CD4-positive, alpha-beta T cell (primary cell): ENCODE data around the gene MED12L. TPM values are rescaled to one million over a fixed set of nuclear protein-coding genes. Genes with fewer than 3 reads are reported as not detected.

Experiments
- ATAC-seq: fragments of 200-7000 bp; cut with Tn5 transposase; one replicate; pipeline ENCODE4 v1.10.0; 2022; ENCODE audit warnings: mild to moderate bottlenecking; ENCODE audit not compliant: poor library complexity
- CTCF ChIA-PET: fragments of 350-600 bp; sonication (Branson Sonifier 250); formaldehyde crosslinking; loops from one replicate; lab custom pipeline; 2021; ENCODE audit warnings: antibody characterized with exemption, inconsistent platforms; lab: Charles Lee
- POLR2A ChIA-PET: fragments of 350-600 bp; sonication (Branson Sonifier 250); formaldehyde crosslinking; loops from one replicate; lab custom pipeline; 2021; ENCODE audit warnings: antibody characterized with exemption, inconsistent platforms; lab: Charles Lee
- DNase-seq, 14 experiments: peaks; one replicate each; pipeline ENCODE4 v3.0.0-alpha.2; 2013 to 2020; ENCODE audit warnings: mixed read lengths in 2 of 14
- H3K27ac ChIP-seq, 2 donors: one replicate each; pipeline versions ENCODE4 v1.5.1 to v1.7.0; 2013; ENCODE audit warnings: low read length in 2 of 2, low read depth in 1 of 2, mild to moderate bottlenecking in 1 of 2
- H3K27me3 ChIP-seq, 2 experiments: 1 replicate in 1 of 2; 2 replicates in 1 of 2; pipeline versions ENCODE4 v1.6.1 to v1.7.0; 2013; ENCODE audit warnings: low read length in 2 of 2, control low read depth in 1 of 2, mild to moderate bottlenecking in 1 of 2, moderate library complexity in 1 of 2; ENCODE audit not compliant: insufficient read depth in 2 of 2, control insufficient read depth in 1 of 2
- H3K36me3 ChIP-seq: one replicate; pipeline ENCODE4 v1.6.1; 2013; ENCODE audit warnings: low read length, control low read depth; ENCODE audit not compliant: insufficient read depth
- H3K4me1 ChIP-seq: one replicate; pipeline ENCODE4 v1.6.1; 2013; ENCODE audit warnings: low read length, control low read depth; ENCODE audit not compliant: insufficient read depth
- H3K4me3 ChIP-seq: one replicate; pipeline ENCODE4 v1.5.1; 2013; ENCODE audit warnings: mild to moderate bottlenecking, low read length, moderate library complexity
- H3K9me3 ChIP-seq, 2 experiments: 1 replicate in 1 of 2; 2 replicates in 1 of 2; pipeline versions ENCODE4 v1.6.1 to v1.7.0; 2013; ENCODE audit warnings: low read length in 2 of 2, mild to moderate bottlenecking in 2 of 2, control low read depth in 1 of 2, moderate library complexity in 1 of 2; ENCODE audit not compliant: control insufficient read depth in 1 of 2, insufficient read depth in 1 of 2
- H3K27ac Mint-ChIP-seq: one replicate; pipeline ENCODE4 v1.8.0; 2020; ENCODE audit warnings: mixed read lengths
- H3K27me3 Mint-ChIP-seq: one replicate; pipeline ENCODE4 v1.8.0; 2021; ENCODE audit warnings: mixed read lengths
- H3K36me3 Mint-ChIP-seq: one replicate; pipeline ENCODE4 v1.8.0; 2021; ENCODE audit warnings: low read depth, mixed read lengths
- H3K4me1 Mint-ChIP-seq: one replicate; pipeline ENCODE4 v1.8.0; 2021; ENCODE audit warnings: low read depth, mixed read lengths
- H3K4me3 Mint-ChIP-seq: one replicate; pipeline ENCODE4 v1.8.0; 2020; ENCODE audit warnings: mild to moderate bottlenecking, mixed read lengths
- H3K9me3 Mint-ChIP-seq: one replicate; pipeline ENCODE4 v1.8.0; 2020; ENCODE audit warnings: mixed read lengths
- CTCF ChIP-seq: fragments of 200-600 bp; IDR thresholded peaks from one replicate; pipeline ENCODE4 v1.8.0; 2022; ENCODE audit warnings: antibody characterized with exemption, mild to moderate bottlenecking
- intact Hi-C, 2 experiments: fragments of 100-400 bp; cut with DNase I in 1 of 2; cut with micrococcal nuclease in 1 of 2; formaldehyde crosslinking; loops; one replicate each; pipeline versions ENCODE4 v1.15.1 to v1.9.0; 2023 to 2025; cut with DNase I, micrococcal nuclease
- total RNA-seq, 174 experiments: library from RNA in 2 of 174; stranded (reverse) in 2 of 174; gene quantifications; one replicate each; pipeline ENCODE4 v1.2.3 and lab custom pipeline; 2021 to 2026

MED12L gene
- total RNA-seq, 2 experiments from 2014 or later, result 0.39 to 0.49 TPM

GRCh38 chr3:151345859-151346258 lies 260.4 kb downstream of the MED12L start:
- Histone ChIP-seq H3K9me3 (no peaks in the 10 kb centered on the region), H3K4me1 (no peaks in the 10 kb centered on the region), H3K36me3 (no peaks in the 10 kb centered on the region), H3K27me3 (peaks cover 3 to 6% of the 10 kb centered on the region in 2 experiments), H3K27ac (no peak overlapping the region), H3K4me3 (no peak overlapping the region)
- no peak for TF ChIP-seq CTCF
- Mint-ChIP-seq H3K4me1 (peaks cover 14% of the 10 kb centered on the region), H3K36me3 (no peaks in the 10 kb centered on the region), H3K27me3 (peaks cover 40% of the 10 kb centered on the region), H3K27ac (no peak overlapping the region), H3K4me3 (no peak overlapping the region), H3K9me3 (peaks cover 2% of the 10 kb centered on the region)
- no peak for DNase-seq
- ChIA-PET POLR2A (no interaction called here), CTCF (no interaction called here)
- intact Hi-C loops, result no loop called here
- ATAC-seq, result no peak

DNA sequence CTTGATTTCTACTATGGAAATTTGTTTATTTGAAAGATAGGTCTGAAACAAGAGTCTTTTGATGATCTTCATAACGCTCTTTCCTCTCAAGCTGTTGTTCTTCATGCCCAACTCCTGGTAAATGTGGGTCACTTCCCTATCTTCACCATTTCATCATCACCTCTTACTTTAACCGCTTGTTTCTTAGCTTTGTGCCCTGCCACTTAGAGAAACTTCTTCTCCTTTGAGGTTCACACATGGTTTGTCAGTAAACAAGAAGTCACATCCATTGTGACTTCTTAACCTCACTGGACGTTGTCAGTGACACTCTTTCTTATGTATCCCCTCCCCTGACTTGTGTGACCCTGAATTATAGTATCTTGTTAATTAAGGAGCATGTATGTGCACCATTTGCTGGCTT lies 260.8 kb downstream of the MED12L start:
- no peak for TF ChIP-seq CTCF
- Mint-ChIP-seq H3K27me3 (peaks cover 40% of the 10 kb centered on the region), H3K27ac (no peak overlapping the region), H3K4me3 (no peak overlapping the region), H3K36me3 (no peaks in the 10 kb centered on the region), H3K4me1 (peaks cover 14% of the 10 kb centered on the region), H3K9me3 (peaks cover 2% of the 10 kb centered on the region)
- no peaks in the 10 kb centered on the region for H3K4me1 ChIP-seq
- DNase-seq, result peak in 3 of 14 experiments; percentile 23 to 32 (median 23)
- no peak overlapping the region for H3K4me3 ChIP-seq
- intact Hi-C loops, result no loop called here
- H3K36me3 ChIP-seq, result no peaks in the 10 kb centered on the region
- POLR2A ChIA-PET, result no interaction called here
- no peak for ATAC-seq
- H3K9me3 ChIP-seq, result no peaks in the 10 kb centered on the region
- CTCF ChIA-PET, result no interaction called here
- H3K27ac ChIP-seq, result no peak overlapping the region
- H3K27me3 ChIP-seq, result peaks cover 3 to 6% of the 10 kb centered on the region in 2 experiments

DNA sequence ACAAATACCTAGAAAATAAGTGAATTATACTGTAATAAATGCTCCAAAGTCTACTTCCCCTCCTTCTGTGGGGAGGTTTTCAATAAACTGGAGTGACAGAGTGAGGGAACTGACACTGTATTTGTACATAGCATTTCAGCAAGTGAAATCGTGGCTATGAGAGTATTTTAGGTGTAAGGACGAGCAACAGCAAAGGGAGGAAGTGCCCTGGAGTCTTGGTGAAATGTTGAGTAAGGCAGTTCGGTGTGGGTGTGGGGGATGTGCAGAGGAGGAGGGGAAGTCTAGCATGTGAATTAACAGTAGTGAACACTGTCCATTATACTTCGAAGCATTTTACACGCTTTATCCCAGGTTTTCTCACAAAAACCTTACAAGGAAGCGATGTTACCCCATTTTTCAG lies 262.0 kb downstream of the MED12L start:
- DNase-seq (peak in 3 of 14 experiments; percentile 27 to 36 (median 31)), ATAC-seq (no peak)
- Histone ChIP-seq H3K27me3 (peaks cover 0 to 6% of the 10 kb centered on the region in 2 experiments), H3K27ac (no peak overlapping the region), H3K9me3 (no peaks in the 10 kb centered on the region), H3K4me3 (no peak overlapping the region), H3K36me3 (no peaks in the 10 kb centered on the region), H3K4me1 (no peaks in the 10 kb centered on the region)
- Mint-ChIP-seq H3K36me3 (no peaks in the 10 kb centered on the region), H3K9me3 (no peaks in the 10 kb centered on the region), H3K27ac (no peak overlapping the region), H3K4me3 (no peak overlapping the region), H3K4me1 (peaks cover 14% of the 10 kb centered on the region), H3K27me3 (peaks cover 46% of the 10 kb centered on the region)
- TF ChIP-seq CTCF, result no peak
- POLR2A ChIA-PET, result no interaction called here
- CTCF ChIA-PET, result interaction anchor here (0.6 kb wide), 1 partner anchor 714 kb away, joined by 3 read pairs; no protein-coding TSS in a partner anchor
- intact Hi-C loops, result no loop called here
